Lung (tissue), 12 donors: ENCODE data around the gene CCNL2. TPM values are rescaled to one million over a fixed set of nuclear protein-coding genes. Genes with fewer than 3 reads are reported as not detected.
A peak's percentile ranks its signal among the peaks of the same experiment; 100 is the strongest.

Experiments
- ATAC-seq: fragments of 200-7000 bp; cut with Tn5 transposase; one replicate; pipeline ENCODE4 v1.9.1; 2020; ENCODE audit warnings: moderate number of reproducible peaks; ENCODE audit not compliant: insufficient read depth, low FRiP score
- DNase-seq, 3 donors: peaks; one replicate each; pipeline ENCODE4 v3.0.0-alpha.2; 2013 to 2017
- H3K27ac ChIP-seq, 2 donors: one replicate each; pipeline ENCODE4 v1.5.1; 2013; ENCODE audit warnings: mild to moderate bottlenecking in 2 of 2, moderate library complexity in 2 of 2, control low read depth in 1 of 2, inconsistent platforms in 1 of 2, low read depth in 1 of 2, low read length in 1 of 2
- H3K27me3 ChIP-seq, 3 donors: one replicate each; pipeline ENCODE4 v1.5.1; 2013; ENCODE audit warnings: low read length in 2 of 3; ENCODE audit not compliant: control insufficient read depth in 3 of 3, insufficient read depth in 3 of 3
- H3K36me3 ChIP-seq, 4 donors: one replicate each; pipeline ENCODE4 v1.5.1; 2013; ENCODE audit warnings: low read length in 4 of 4, mild to moderate bottlenecking in 1 of 4, moderate library complexity in 1 of 4; ENCODE audit not compliant: control insufficient read depth in 4 of 4, insufficient read depth in 4 of 4
- H3K4me1 ChIP-seq, 5 donors: one replicate each; pipeline ENCODE4 v1.5.1; 2013; ENCODE audit warnings: low read length in 5 of 5, mild to moderate bottlenecking in 2 of 5, moderate library complexity in 1 of 5; ENCODE audit not compliant: control insufficient read depth in 5 of 5, insufficient read depth in 5 of 5
- H3K4me3 ChIP-seq: one replicate; pipeline ENCODE4 v1.5.1; 2013; ENCODE audit warnings: mild to moderate bottlenecking, control low read depth, moderate library complexity
- H3K9ac ChIP-seq, 2 donors: one replicate each; pipeline ENCODE4 v1.5.1; 2013; ENCODE audit warnings: low read length in 2 of 2, control low read depth in 1 of 2; ENCODE audit not compliant: insufficient read depth in 1 of 2
- H3K9me3 ChIP-seq, 4 donors: one replicate each; pipeline ENCODE4 v1.5.1; 2013; ENCODE audit warnings: low read length in 3 of 4, mild to moderate bottlenecking in 1 of 4, moderate library complexity in 1 of 4; ENCODE audit not compliant: control insufficient read depth in 4 of 4, insufficient read depth in 3 of 4
- WGBS, 2 donors: extraction: QIAGEN DNeasy Blood & Tissue Kit; methylation state at CpG; one replicate each; pipeline ENCODE4 v1.1.7; 2013; 5-methylcytosine and 5-hydroxymethylcytosine counted together
- polyA plus RNA-seq, 2 donors: library from polyadenylated mRNA; stranded (reverse); fragments of 200-250 nt; gene quantifications; one replicate each; pipeline ENCODE4 v1.2.1, GENCODE V29; 2013
- total RNA-seq, 2 donors: library from RNA; depleted of rRNA in 1 of 2; stranded (reverse); fragments of >200 nt in 1 of 2; gene quantifications; one replicate each; pipeline ENCODE4 v1.2.1, GENCODE V29; 2014 to 2021
- TF ChIP-seq, protein P1 (sequence below): IDR thresholded peaks from 2 replicates; pipeline ENCODE4 v1.5.1; 2012; ENCODE audit warnings: mild to moderate bottlenecking; ENCODE audit errors: control extremely low read depth, extremely low read depth
- donor health status: control.
- donor health status: control.
- donor health status: Bipolar disorder and iron deficiency.
- donor health status: healthy.
- donor health status: DM: yes; HTN: yes; CAD: no.

CCNL2 gene
- total and polyA plus RNA-seq, 4 donors = 97.9 to 385 (median 193) TPM

DNA sequence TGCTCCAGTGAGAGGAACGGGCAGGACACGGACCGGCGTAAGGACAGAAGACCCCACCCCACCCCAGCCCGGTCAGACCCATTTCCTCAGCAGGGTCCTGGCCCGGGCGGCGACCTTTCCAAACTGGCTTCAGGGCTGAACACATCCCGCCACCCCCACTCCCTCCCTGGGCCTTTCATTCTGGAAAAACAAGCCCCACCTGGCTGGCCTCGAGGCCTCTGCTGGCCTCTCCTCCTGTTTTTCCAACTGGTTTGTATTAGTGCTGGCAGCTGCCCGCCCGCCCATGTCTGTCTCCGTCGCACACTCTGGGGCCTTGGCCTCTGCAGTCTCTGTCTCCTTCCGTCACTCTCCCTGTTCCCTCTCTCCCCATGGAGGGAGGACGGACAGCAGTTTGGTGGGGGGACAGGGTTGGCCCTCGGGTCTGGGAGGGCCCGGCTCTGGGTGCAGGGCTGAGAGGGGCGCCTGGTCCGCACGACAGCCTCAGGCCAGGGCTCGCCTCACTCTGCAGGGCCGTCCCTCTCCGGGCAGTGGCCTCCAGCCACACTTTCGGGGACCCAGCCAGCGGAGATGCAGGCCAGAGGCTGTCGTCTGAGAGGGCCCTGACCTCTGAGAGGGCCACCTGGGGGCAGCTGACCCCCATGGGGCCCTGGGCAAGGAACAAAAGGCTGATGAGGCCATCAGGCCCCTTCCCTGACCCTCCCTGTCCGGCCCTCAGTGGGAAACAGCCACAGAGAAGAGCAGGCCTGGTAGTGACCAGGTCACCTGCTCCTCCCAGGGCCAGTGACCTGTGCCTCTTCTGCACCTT is 39.3 kb downstream of the CCNL2 start:
- H3K36me3 ChIP-seq = no peaks in the 10 kb centered on the region
- TF ChIP-seq, protein P1, sequence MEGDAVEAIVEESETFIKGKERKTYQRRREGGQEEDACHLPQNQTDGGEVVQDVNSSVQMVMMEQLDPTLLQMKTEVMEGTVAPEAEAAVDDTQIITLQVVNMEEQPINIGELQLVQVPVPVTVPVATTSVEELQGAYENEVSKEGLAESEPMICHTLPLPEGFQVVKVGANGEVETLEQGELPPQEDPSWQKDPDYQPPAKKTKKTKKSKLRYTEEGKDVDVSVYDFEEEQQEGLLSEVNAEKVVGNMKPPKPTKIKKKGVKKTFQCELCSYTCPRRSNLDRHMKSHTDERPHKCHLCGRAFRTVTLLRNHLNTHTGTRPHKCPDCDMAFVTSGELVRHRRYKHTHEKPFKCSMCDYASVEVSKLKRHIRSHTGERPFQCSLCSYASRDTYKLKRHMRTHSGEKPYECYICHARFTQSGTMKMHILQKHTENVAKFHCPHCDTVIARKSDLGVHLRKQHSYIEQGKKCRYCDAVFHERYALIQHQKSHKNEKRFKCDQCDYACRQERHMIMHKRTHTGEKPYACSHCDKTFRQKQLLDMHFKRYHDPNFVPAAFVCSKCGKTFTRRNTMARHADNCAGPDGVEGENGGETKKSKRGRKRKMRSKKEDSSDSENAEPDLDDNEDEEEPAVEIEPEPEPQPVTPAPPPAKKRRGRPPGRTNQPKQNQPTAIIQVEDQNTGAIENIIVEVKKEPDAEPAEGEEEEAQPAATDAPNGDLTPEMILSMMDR = no peak
- H3K9ac ChIP-seq = peak overlapping the region in 1 of 2 donors; percentile 13
- H3K4me3 ChIP-seq = no peak overlapping the region
- WGBS, 2 donors = 58 to 72% methylated on average over 28 of the region's 28 CpGs
- H3K4me1 ChIP-seq = peaks cover 0 to 39% (median 11%) of the 10 kb centered on the region in 5 donors
- peaks cover 0 to 3% (median 0%) of the 10 kb centered on the region in 4 donors for H3K9me3 ChIP-seq
- peaks cover 0 to 4% (median 0%) of the 10 kb centered on the region in 3 donors for H3K27me3 ChIP-seq
- peak in 1 of 3 donors; percentile 38 for DNase-seq
- ATAC-seq = no peak
- H3K27ac ChIP-seq = peak overlapping the region; percentile 5 to 68

DNA sequence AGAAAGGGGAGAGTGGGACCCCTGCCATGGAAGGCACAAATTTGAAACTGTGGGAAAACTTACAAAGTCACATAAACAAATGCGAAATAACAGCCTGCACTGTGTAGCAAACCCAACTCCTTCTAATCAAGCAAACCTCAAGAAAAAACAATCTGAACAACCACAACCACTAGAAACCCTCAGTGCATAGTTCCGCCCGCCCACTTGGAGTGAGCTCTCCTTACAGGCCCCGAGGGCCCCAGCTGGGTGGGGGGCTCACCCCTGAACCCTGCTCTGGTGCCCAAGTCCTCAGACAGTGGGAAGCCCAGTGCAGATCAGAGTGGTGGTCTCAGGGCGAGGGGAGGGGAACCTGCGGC is 39.8 kb downstream of the CCNL2 start:
- Histone ChIP-seq H3K27ac (peak overlapping the region; percentile 5 to 71), H3K4me1 (peaks cover 0 to 39% (median 11%) of the 10 kb centered on the region in 5 donors), H3K36me3 (peaks cover 0 to 6% (median under 1%) of the 10 kb centered on the region in 4 donors), H3K9ac (no peak overlapping the region), H3K27me3 (peaks cover 0 to 4% (median 0%) of the 10 kb centered on the region in 3 donors), H3K9me3 (peaks cover 0 to 3% (median 0%) of the 10 kb centered on the region in 4 donors), H3K4me3 (no peak overlapping the region)
- TF ChIP-seq, protein P1 = no peak
- 63 to 77% methylated on average over 6 of the region's 6 CpGs for WGBS, 2 donors
- DNase-seq (peak in 2 of 3 donors; percentile 47 to 52), ATAC-seq (no peak)

DNA sequence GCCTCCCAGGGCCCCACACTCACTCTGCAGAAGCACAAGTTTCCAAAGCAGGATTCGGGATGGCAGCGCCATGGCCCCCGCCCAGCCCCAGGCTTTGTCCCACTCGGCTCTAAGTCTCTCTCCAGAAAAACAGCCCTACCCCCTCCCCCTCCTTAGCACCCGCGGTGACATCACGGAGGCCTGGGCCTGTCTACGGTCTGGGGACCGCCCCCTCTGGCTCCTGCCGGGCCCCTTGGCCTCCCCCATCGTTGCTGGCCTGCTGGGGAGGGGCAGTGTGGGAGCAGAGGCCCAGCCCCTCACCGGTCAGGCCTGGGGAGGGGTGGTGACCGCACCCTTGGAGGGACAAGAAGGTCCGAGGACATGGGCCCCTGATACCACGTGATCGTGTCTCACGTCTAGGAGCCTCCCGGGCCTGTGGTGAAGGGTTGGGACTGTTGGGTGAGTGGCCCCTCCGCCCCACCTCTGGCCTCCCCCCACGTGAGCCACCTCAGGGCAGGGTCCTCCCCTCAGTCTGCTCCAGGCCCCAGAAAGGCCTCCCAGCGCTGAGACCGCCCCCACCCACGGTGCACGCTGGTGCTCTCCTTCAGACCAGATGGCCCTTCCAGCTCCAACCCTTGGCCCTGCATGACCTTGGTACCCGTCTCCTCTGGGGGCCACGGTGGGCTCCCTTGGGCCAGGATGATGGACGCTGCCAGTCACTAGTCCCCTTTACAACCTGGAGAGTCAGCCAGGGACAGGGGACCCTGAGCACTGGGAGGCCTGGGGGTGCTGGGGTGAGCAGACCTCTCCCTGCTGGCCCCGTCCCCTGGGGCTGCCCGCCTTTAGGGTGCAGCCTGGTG is 40.5 kb downstream of the CCNL2 start, which contains the start of gene MXRA8:
Gene MXRA8, minus strand, starts transcription at position 123 of the 839 bp plus-strand sequence. Its CDS starts 51 bp downstream, at position 72.
- H3K9ac ChIP-seq = peak within 1 kb of the TSS; percentile 55 to 86
- peak within 1 kb of the TSS; percentile 21 to 79 for H3K27ac ChIP-seq
- H3K4me1 ChIP-seq = peaks cover 0 to 39% (median 11%) of the 10 kb centered on the region in 5 donors
- peaks cover 0 to 4% (median 0%) of the 10 kb centered on the region in 3 donors for H3K27me3 ChIP-seq
- H3K4me3 ChIP-seq = peak within 1 kb of the TSS; percentile 37
- ATAC-seq (no peak), DNase-seq (peak; percentile 92 to 95 (median 94))
- WGBS, 2 donors = 21 to 31% methylated on average over 24 to 29 of the region's 29 CpGs
- H3K9me3 ChIP-seq = peaks cover 0 to 5% (median 0%) of the 10 kb centered on the region in 4 donors
- peaks cover 0 to 6% (median 2%) of the 10 kb centered on the region in 4 donors for H3K36me3 ChIP-seq
- TF ChIP-seq, protein P1 = no peak
